Coronary artery (tissue), 2 donors: ENCODE results near the gene ASCC3.
A peak's percentile ranks its signal among the peaks of the same experiment; 100 is the strongest.
"Not testable (repeated sequence)": the region's sequence is repeated elsewhere in the genome, so short reads cannot be mapped to it uniquely, and the experiment has no call there.

ENCODE experiments used
- DNase-seq: peaks from one replicate; pipeline ENCODE4 v3.0.0-alpha.2; 2017; ENCODE audit warnings: low spot score
- H3K27ac ChIP-seq, 2 donors: fragments of 200-600 bp; sonication (generic); one replicate each; pipeline ENCODE4 v1.5.1; 2016 to 2019
- H3K4me3 ChIP-seq: fragments of 200-600 bp; sonication (generic); 2 replicates; pipeline ENCODE4 v1.5.1; 2016; ENCODE audit warnings: mild to moderate bottlenecking, moderate library complexity
- CTCF ChIP-seq: fragments of 200-600 bp; sonication (generic); IDR thresholded peaks from one replicate; pipeline ENCODE4 v1.5.1; 2019; ENCODE audit warnings: antibody characterized with exemption

The ASCC3 gene

GRCh38 chr6:100665041-100665380 is 216.1 kb downstream of the ASCC3 start:
- no peak overlapping the region for H3K27ac ChIP-seq
- no peak for TF ChIP-seq CTCF

GRCh38 chr6:100664274-100665040 is 216.7 kb downstream of the ASCC3 start:
- TF ChIP-seq CTCF: peak; percentile 43
- Histone ChIP-seq H3K4me3 (no peak overlapping the region), H3K27ac (no peak overlapping the region)
- no peak for DNase-seq

More at GRCh38 chr6:100665041-100665380, 216.1 kb downstream of the ASCC3 start:
- no peak for DNase-seq
- no peak overlapping the region for H3K4me3 ChIP-seq

GRCh38 chr6:100663219-100663863 is 217.8 kb downstream of the ASCC3 start:
- Histone ChIP-seq H3K4me3 (no peak overlapping the region), H3K27ac (no peak overlapping the region)
- TF ChIP-seq CTCF: no peak
- DNase-seq: no peak

GRCh38 chr6:100662264-100662663 is 218.9 kb downstream of the ASCC3 start:
- DNase-seq: no peak
- TF ChIP-seq CTCF: no peak
- H3K4me3 ChIP-seq: no peak overlapping the region

GRCh38 chr6:100658486-100658885 is 222.6 kb downstream of the ASCC3 start:
- TF ChIP-seq CTCF: no peak
- Histone ChIP-seq H3K4me3 (no peak overlapping the region), H3K27ac (no peak overlapping the region)
- DNase-seq: no peak

More at GRCh38 chr6:100662264-100662663, 218.9 kb downstream of the ASCC3 start:
- H3K27ac ChIP-seq: no peak overlapping the region

- no peak overlapping the region for H3K4me3 ChIP-seq
- TF ChIP-seq CTCF: no peak
- no peak for DNase-seq
Observed at GRCh38 chr6:100657678-100658330, 223.3 kb downstream of the ASCC3 start.

GRCh38 chr6:100641147-100641546 is 240.0 kb downstream of the ASCC3 start:
- not testable (repeated sequence) for H3K27ac ChIP-seq, H3K4me3 ChIP-seq, DNase-seq

More at GRCh38 chr6:100657678-100658330, 223.3 kb downstream of the ASCC3 start:
- H3K27ac ChIP-seq: no peak overlapping the region
